Activated CD8-positive, alpha-beta memory T cell treated with anti-CD3 and anti-CD28 coated beads, Interleukin-2, amount 50 U/mL, for 4 hours (primary cell): ENCODE data around the gene POP4.

Source experiments
- DNase-seq: peaks from one replicate; pipeline ENCODE4 v3.0.0-alpha.2; 2020

The POP4 gene

DNA sequence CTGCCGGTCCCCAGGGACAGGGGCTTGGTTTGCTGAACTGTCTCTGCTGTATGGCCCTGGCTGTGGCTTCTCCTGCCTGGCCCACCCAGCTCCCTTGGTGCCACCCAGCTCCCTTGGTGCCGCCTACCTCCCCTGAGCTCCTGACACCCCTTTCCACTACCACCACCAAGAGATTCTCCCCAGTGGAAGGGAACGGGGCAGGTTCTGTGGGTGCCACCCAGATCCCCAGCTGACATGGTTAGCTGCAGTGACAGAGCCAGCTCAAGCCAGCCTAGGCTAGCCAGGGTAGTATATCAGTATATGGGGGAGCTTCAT is 28.5 kb upstream of the POP4 start:
- DNase-seq = no peak

- DNase-seq = no peak
Observed at GRCh38 chr19:29578349-29578748, 27.7 kb upstream of the POP4 start.

DNA sequence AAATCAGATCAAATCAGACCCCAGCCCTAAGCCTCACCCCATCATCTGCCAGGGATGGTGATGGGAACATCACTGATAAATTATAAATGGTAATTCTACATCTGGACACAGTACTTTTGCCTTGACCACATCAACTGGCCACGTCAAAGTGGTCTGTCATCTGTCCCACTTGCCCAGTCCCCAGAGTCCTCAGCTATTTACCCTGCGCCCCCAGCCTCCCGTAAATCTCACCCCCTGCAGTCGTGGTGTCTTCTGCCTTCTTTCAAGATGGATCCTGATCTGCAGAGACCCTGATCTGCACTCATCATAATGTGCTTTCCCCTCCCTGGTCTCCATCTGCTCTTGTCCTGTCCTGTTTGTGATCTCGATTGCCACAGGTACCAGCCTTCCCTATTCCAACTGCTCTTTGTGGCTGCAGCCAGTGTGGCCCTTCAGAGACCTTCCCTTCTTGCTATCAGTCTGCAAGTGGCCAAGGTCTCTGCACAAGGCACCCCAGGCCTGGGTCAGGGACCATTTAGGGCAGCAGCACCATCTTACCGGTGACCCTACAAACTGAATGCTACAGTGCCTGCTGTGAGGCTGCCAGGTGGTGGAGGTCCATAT is 26.7 kb upstream of the POP4 start:
- DNase-seq = no peak

GRCh38 chr19:29581398-29581797 is 24.7 kb upstream of the POP4 start:
- DNase-seq = no peak

GRCh38 chr19:29583196-29583999 is 22.7 kb upstream of the POP4 start:
- no peak for DNase-seq

GRCh38 chr19:29586401-29586800 is 19.7 kb upstream of the POP4 start:
- no peak for DNase-seq

GRCh38 chr19:29587059-29587458 is 19.0 kb upstream of the POP4 start:
- no peak for DNase-seq

DNA sequence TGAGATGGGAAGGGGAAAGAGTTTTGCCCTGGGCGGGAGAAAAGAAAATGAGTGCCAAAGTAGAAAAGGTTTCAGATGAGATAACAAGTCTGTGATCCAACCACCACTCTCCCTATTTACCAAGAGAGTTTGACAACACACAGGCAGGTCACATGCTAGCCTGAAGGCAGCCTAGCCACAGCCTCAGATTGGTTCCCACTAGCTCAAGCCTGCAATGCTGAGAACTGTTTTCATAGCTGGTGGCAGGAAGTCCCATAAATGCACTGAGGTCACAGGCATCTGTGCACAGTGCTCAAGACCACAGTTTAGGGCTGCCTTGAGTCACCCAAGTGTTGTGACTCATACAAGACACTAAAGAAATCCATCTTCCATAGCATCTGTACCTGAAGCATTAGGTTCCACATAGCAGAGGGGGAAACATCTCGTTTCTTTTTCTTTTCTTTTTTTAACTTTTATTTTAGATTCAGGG is 18.5 kb upstream of the POP4 start:
- DNase-seq = peak; percentile 50

DNA sequence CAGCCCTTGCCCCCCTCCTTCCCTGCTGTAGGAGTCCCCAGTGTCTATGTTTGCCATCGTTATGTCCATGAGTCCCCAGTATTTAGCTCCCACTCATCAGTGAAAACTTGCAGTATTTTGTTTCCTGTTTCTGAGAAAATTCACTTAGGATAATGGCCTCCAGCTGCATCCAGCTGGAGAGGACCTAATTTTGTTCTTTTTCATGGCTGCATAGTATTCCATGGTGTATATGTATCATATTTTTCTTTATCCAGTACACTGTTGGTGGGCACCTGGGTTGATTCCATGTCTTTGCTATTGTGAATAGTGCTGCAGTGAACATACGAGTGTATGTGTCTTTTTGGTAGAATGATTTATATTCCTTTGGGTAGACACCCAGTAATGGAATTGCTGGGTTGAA is 18.0 kb upstream of the POP4 start:
- no peak for DNase-seq

DNA sequence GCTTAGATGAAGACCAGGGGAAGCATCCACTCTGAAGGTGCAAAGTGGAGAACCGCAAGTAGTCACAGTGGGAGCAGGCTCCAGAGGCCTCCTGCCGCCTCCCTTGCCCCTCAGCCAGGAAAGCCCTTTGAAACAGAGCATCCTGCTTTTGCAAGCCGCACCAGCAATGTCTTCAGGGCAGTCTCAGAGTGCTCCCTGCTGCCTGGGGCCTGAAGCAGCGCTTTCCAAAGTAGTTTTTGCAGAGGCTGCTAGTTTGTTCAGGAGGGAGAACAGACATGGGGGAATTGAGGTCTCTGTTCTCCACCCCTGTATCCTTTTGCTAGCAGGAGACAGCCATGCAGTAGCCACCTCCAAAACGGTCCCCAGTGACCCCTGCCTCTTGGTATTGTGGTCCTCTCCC is 15.8 kb upstream of the POP4 start:
- DNase-seq = no peak

DNA sequence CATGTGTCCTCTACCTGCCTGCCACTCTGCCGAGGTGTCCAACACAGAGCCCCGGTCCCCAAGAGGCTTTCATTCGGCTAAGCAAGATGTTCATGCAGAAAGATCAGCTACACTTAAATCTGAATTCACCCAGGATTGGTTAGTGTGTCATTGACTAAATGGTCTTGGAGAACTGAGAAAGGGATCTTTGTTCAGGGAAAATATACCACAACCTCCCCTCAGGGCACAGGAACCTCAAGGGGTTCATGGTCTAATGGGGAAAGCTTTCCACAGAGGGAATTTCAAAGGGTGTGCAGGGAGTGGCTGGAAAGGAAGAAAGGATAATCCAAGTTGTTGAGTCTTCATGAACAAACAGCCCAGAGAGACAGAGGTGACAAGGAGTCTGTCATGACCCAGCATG is 14.4 kb upstream of the POP4 start:
- DNase-seq = no peak

DNA sequence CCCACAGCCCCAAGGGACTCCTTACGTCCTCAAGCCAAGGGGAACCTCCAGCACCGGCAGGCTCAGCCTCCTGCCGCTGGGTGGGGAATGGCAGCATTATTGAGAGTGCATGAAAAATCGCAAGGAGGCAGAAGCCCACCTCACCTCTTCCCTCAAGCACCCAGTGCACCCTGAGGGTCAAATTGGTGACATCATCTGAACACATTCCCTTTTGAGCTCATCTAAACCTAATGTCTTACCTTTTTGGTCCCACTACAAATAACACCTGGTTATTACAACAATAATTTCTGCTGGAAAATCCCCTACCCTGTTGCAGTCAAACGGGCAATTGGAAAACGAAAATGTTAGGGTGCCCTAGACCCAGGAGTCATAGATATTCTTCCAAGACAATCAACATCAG is 12.2 kb upstream of the POP4 start:
- DNase-seq = no peak

- DNase-seq = no peak
Observed at GRCh38 chr19:29596080-29596727, 9.9 kb upstream of the POP4 start.

GRCh38 chr19:29596885-29597525 is 9.1 kb upstream of the POP4 start:
- no peak for DNase-seq

DNA sequence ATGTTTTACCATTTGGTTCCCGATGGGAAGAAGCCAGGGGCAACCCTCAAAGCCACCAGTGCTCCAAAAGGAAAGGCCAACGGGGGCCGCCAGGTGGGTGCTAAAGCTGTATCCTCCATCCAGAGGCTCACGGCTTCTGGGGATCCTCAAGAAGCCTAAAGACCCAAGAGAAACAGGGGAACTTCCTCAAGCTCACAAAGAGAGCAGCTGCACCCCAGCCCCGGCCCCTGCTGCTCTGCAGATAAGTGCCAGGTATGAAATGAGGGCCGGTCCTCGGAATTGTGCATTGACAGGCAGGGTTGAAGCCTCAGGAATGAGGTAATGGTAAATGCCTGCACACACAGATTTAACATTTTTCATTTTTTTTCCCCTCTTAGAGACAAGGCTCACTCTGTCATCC is 8.0 kb upstream of the POP4 start:
- DNase-seq = no peak

GRCh38 chr19:29598496-29598895 is 7.6 kb upstream of the POP4 start:
- DNase-seq = no peak

GRCh38 chr19:29603308-29603707 is 2.8 kb upstream of the POP4 start:
- DNase-seq = no peak

DNA sequence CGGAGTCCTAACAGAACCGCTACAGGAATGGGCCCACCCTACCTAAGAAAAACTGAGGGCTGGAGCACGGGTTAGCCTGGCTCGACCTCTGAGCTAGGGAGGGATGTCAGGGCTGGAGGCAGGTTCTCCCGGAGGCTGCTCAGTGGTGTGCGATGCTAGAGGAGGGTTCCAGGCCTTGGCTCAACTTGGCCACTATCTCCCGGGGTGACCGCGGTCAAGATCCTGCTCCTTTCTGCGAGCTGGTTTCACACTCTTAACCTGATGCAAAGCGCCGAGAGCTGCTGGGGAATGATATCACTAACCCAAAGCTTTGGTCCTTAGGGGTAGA is 301 bp downstream of the POP4 start:
- no peak for DNase-seq

- no peak for DNase-seq
Observed at GRCh38 chr19:29609636-29610035, 3.6 kb downstream of the POP4 start.

- no peak for DNase-seq
Observed at GRCh38 chr19:29610213-29610573, 4.1 kb downstream of the POP4 start.

DNA sequence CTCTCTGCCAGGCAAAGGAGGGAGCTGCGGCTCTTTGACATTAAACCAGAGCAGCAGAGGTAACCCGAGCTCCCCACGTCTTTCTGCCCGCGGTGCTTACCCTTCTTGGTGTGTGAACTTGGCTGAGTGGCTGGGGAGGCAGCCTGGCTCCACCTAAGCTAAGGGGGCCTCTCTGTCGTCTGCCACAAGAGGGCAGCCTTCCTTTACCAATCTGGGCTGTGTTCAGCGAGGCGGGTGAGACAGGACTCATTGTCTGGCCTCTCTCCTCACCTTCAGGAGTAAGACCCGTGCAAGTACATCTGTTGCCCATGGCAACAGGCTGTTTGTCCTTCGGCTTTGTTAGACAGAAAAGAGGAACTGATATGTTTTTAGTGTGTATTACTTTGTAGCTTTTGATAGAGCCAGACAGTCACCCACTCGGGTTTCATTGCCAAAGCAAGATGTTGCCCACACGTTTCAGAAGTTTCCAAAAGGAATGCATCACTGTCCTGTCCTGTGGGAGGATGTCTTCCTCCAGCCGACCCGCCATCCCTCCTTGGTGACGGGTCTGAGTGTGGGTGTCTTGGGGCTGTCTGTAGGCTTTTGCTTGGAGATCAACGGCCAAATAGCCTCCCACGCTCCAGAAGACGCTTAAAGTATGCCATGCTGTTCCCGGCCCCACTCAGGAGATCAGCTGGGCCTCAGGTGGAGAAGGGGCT is 4.6 kb downstream of the POP4 start:
- DNase-seq = peak; percentile 86

- DNase-seq = no peak
Observed at GRCh38 chr19:29612121-29612520, 6.0 kb downstream of the POP4 start.

DNA sequence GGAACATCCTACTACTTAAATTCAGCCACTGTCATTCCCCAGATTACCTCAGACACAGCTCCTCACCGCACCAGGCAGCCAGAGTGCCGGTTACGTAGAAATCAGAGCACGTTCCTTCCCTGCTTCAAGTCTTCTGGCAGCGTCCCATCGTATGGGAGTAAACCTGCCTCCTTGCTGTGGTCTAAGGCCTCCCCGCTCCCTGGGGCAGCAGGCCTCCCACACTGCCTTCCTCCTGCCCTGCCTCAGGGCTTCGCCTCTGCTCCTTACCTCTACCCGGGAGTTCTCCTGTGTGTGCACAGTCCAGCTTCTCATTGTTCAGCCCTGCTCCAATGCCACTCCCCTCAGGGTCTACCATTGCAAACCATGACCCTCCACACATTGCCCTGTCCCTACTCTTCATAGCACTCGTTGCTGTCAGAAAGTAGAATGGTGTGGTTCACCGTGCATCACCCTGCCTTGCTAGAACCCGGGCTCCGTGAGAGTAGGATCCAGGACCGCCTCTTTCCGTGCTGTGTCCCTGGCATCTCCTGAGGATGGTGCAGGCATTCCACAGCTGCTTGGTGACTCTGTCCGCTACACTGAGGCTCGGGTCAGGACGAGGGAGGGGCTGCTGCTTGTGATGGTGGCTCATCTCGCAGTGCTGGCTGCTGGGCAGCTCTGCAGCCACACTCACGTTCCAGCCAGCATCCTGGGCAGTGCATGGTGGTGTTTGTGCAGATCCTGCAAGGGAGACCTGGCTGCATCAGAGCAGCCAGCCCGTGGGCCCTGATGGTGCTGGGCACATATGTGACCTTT is 6.9 kb downstream of the POP4 start:
- DNase-seq = no peak
